ENCODE data around the gene CHMP4B.

CHMP4B gene

DNA sequence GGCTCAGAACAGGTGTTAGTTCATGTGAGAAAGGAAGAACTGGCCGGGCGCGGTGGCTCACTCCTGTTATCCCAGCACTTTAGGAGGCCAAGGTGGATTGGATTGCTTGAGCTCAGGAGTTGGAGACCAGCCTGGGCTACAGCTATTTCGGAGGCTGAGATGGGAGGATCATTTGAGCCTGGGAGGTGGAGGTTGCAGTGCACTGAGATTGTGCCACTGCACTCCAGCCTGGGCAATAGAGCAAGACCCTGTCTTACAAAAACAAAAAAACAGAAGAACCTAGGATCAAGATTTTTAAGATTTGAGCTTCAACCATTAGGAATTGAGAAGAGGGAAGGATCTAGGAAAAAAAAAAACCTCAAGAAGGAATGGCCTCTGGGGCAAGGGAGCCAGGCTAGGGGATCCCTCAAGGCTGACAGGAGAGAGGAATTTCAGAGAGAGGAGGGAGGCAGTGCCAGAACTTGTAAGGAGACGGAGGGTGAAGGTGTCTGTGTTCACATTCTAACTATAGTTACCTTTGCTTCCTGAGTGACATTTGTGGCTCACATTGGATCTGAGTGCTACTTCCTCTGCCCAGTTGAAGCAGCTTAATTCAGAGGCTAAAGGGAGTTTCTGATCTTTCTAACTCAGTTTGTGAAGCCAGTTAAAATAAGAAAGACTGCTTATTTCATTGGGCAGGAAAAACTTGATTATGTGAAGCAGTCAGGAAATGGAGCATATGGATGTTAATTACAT, 26.1 kb downstream of the CHMP4B start:
- Mint-ChIP-seq H3K36me3 (peaks cover 53% of the 10 kb centered on the region), H3K27ac (peak overlapping the region; percentile 91), H3K4me3 (no peak overlapping the region)

GRCh38 chr20:33838035-33838864, 27.1 kb downstream of the CHMP4B start:
- no peak for ATAC-seq
- Mint-ChIP-seq H3K4me1 (peaks cover 92% of the 10 kb centered on the region), H3K36me3 (peaks cover 44% of the 10 kb centered on the region), H3K27ac (peak overlapping the region; percentile 91), H3K4me3 (no peak overlapping the region), H3K9me3 (no peaks in the 10 kb centered on the region)
- no peak for DNase-seq (ENCODE audit: low spot score in 2 of 2)

More for the DNA sequence above, 26.1 kb downstream of the CHMP4B start:
- Mint-ChIP-seq H3K9me3 (no peaks in the 10 kb centered on the region), H3K4me1 (peaks cover 88% of the 10 kb centered on the region)
- DNase-seq (ENCODE audit: low spot score in 2 of 2) (no peak), ATAC-seq (no peak)

DNA sequence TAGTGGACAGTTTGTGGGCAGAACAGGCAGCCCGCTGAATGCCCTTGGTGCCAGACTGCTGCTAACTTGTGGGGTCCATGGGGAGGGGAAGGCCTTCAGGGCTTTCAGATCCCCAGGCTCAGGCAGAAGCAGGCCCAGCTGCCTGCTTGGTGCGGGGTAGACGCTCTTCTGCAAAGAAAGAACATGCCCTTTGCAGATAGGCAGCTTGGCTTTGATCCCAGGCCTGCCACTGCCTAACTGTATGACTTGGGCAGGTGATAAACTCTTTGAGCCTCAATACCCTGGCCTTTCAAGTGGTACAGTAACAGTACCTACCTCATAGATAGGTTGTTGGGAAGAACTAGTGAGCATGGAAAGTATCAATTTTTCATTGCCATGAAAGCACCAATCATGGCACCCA, 28.4 kb downstream of the CHMP4B start:
- no peak for DNase-seq (ENCODE audit: low spot score in 2 of 2)
- Mint-ChIP-seq H3K4me3 (no peak overlapping the region), H3K36me3 (peaks cover 33% of the 10 kb centered on the region), H3K4me1 (peaks cover 92% of the 10 kb centered on the region), H3K9me3 (no peaks in the 10 kb centered on the region), H3K27ac (peak overlapping the region; percentile 49)
- no peak for ATAC-seq

DNA sequence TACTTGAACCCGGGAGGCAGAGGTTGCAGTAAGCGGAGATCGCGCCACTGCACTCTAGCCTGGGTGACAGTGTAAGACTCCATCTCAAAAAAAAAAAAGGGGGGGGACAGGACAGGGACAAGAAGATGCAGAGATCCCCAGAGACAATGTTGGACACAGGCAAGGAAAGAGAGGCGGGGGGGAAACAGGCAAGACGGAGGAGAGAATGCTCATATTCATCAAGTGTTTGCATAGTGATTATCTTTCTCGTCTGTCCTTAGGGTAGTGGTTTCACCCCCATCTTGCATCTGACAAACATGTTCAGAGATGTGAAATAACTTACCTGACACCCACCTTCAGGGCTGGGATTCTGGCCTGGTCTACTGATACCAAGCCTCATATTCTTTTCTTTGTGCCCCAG, 29.0 kb downstream of the CHMP4B start:
- DNase-seq (ENCODE audit: low spot score in 2 of 2) (no peak), ATAC-seq (no peak)
- H3K9me3 Mint-ChIP-seq: no peaks in the 10 kb centered on the region
- no peak overlapping the region for H3K4me3 Mint-ChIP-seq
- H3K36me3 Mint-ChIP-seq: peaks cover 27% of the 10 kb centered on the region
- no peak overlapping the region for H3K27ac Mint-ChIP-seq
- H3K4me1 Mint-ChIP-seq: peaks cover 88% of the 10 kb centered on the region

DNA sequence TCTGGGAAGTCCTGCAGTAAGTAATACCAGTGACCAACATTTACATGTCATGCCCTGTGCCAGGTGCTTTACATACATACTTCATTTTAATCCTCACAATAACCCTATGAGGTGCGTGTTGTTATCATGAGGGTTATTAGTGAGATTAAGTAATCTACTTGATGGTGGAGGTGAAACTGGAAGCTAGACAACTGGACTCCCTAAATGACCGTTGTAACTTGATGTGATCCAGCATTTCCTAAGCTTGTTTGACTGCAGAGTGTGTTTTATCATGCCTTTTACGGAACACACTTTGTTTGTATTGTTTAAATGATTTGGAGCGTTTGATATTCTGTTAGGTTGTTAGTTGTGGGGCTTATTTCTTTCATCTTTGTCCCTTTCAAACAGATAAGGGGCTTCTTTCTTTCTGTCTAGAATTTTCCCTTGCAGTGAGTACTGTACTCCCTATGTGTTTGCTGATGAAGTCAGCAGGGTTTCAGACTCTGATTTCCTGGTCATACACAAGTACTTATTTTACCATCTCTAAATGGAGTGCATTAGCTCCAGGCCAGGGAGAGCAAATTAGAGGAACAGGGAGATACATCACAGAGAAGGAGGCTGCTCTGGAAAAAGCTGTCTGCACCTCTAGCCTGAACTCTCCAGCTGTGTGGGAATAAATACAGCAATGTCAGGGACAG, 29.7 kb downstream of the CHMP4B start:
- H3K27ac Mint-ChIP-seq: no peak overlapping the region
- ATAC-seq: no peak
- H3K4me1 Mint-ChIP-seq: peaks cover 88% of the 10 kb centered on the region
- no peak for DNase-seq (ENCODE audit: low spot score in 2 of 2)
- no peaks in the 10 kb centered on the region for H3K9me3 Mint-ChIP-seq
- peaks cover 20% of the 10 kb centered on the region for H3K36me3 Mint-ChIP-seq
- no peak overlapping the region for H3K4me3 Mint-ChIP-seq

GRCh38 chr20:33841436-33841799, 30.3 kb downstream of the CHMP4B start:
- peak overlapping the region; percentile 29 for H3K27ac Mint-ChIP-seq
- no peak overlapping the region for H3K4me3 Mint-ChIP-seq
- peaks cover 88% of the 10 kb centered on the region for H3K4me1 Mint-ChIP-seq
- DNase-seq (ENCODE audit: low spot score in 2 of 2) (no peak), ATAC-seq (no peak)
- H3K9me3 Mint-ChIP-seq: no peaks in the 10 kb centered on the region
- H3K36me3 Mint-ChIP-seq: peaks cover 15% of the 10 kb centered on the region

GRCh38 chr20:33842346-33842745, 31.2 kb downstream of the CHMP4B start:
- Mint-ChIP-seq H3K4me1 (peaks cover 88% of the 10 kb centered on the region), H3K36me3 (peaks cover 9% of the 10 kb centered on the region), H3K27ac (peak overlapping the region; percentile 29), H3K4me3 (no peak overlapping the region), H3K9me3 (no peaks in the 10 kb centered on the region)
- ATAC-seq (no peak), DNase-seq (ENCODE audit: low spot score in 2 of 2) (no peak)

DNA sequence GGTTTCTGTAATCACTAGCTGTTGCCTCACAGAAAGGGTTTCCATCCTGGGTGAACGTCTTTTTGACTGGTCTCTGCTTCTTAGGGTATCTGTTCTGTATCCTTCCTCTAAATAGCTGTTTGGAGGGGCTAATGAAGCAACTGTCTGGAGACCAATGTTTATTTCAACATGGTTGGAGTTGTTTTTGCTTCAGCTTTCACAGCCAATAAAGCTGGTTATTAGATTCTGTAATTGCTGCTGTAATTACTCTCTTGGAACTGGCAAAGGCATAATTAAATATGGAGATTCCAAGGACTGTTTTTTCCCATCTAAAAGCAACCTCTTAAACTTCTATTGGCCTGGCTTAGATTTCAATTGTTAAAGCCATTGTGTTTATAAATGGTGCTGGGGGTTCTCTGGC, 31.9 kb downstream of the CHMP4B start:
- H3K4me3 Mint-ChIP-seq: no peak overlapping the region
- no peaks in the 10 kb centered on the region for H3K9me3 Mint-ChIP-seq
- no peak for DNase-seq (ENCODE audit: low spot score in 2 of 2)
- ATAC-seq: no peak
- peaks cover 83% of the 10 kb centered on the region for H3K4me1 Mint-ChIP-seq
- peaks cover 10% of the 10 kb centered on the region for H3K36me3 Mint-ChIP-seq
- H3K27ac Mint-ChIP-seq: peak overlapping the region; percentile 29

DNA sequence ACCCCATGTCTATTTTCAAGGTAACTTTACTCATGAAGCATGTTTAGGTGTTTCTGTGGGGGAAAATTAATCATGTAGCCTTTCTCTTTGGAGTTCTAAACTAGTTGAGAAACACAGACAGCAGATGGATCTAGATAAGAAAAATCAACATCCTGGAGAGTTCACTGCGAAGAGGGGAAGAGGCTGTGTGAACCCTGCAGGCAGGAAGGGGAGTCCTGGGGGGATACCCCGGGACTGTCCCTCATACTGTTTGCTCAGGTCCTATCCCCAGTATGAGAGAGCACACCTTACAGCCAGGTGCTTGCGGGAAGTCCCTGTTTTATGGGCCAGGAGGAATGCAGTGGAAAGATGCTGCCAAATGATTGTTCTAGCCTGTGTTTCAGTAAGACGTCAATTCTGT, 32.7 kb downstream of the CHMP4B start:
- Mint-ChIP-seq H3K27ac (peak overlapping the region; percentile 29), H3K4me3 (no peak overlapping the region), H3K36me3 (peaks cover 17% of the 10 kb centered on the region), H3K4me1 (peaks cover 75% of the 10 kb centered on the region), H3K9me3 (no peaks in the 10 kb centered on the region)
- DNase-seq (ENCODE audit: low spot score in 2 of 2) (no peak), ATAC-seq (peak; percentile 45)

- H3K36me3 Mint-ChIP-seq: peaks cover 32% of the 10 kb centered on the region
- no peak for ATAC-seq
- H3K9me3 Mint-ChIP-seq: no peaks in the 10 kb centered on the region
- peaks cover 62% of the 10 kb centered on the region for H3K4me1 Mint-ChIP-seq
- H3K4me3 Mint-ChIP-seq: no peak overlapping the region
- H3K27ac Mint-ChIP-seq: peak overlapping the region; percentile 75
- no peak for DNase-seq (ENCODE audit: low spot score in 2 of 2)
Measured at GRCh38 chr20:33846291-33846935, 35.3 kb downstream of the CHMP4B start.

DNA sequence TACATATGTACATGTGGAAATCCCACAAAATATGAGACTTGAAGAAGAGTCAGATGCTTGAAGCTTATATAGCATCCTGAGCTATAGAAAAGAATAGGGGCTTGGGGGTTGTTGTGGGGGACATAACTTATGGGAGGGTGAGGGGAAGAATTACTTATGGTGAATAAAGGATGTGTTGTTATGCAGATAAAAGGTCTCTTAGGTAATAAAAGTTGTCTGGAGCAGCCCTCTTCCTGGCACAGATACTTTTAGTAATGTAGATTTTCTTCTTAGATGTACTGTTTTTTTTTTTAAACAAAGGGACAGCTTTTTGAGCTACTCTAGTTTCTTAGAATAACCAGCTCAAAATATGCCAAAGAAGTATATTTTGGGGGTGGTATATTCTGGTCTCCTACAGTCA, 35.9 kb downstream of the CHMP4B start:
- no peak for ATAC-seq
- Mint-ChIP-seq H3K4me1 (peaks cover 56% of the 10 kb centered on the region), H3K27ac (peak overlapping the region; percentile 75), H3K9me3 (no peaks in the 10 kb centered on the region), H3K36me3 (peaks cover 38% of the 10 kb centered on the region), H3K4me3 (no peak overlapping the region)
- DNase-seq (ENCODE audit: low spot score in 2 of 2): no peak

GRCh38 chr20:33848391-33848790, 37.2 kb downstream of the CHMP4B start:
- peaks cover 52% of the 10 kb centered on the region for H3K36me3 Mint-ChIP-seq
- no peaks in the 10 kb centered on the region for H3K9me3 Mint-ChIP-seq
- DNase-seq (ENCODE audit: low spot score in 2 of 2) (no peak), ATAC-seq (no peak)
- H3K4me1 Mint-ChIP-seq: peaks cover 58% of the 10 kb centered on the region
- peak overlapping the region; percentile 48 for H3K27ac Mint-ChIP-seq
- no peak overlapping the region for H3K4me3 Mint-ChIP-seq

DNA sequence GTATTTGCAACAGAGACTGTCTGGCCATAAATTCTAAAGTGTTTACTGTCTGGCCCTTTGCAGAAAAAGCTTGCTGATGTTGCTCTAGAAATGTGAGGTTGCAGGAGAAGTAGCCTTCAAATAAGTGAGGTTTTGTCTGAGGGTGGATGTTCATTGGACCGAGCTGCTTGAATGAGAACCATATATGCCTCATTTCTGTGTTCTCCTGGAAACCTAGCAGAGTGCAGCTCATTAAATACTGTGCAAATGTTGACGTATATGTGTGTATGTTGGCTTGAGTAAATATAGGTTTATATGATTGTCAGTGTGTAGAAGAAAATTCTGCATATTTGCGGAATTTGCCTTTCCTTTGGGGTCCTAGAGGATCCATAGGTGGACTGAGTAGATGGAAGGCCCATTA, 39.0 kb downstream of the CHMP4B start:
- DNase-seq (ENCODE audit: low spot score in 2 of 2): no peak
- H3K4me3 Mint-ChIP-seq: no peak overlapping the region
- peak overlapping the region; percentile 40 for H3K27ac Mint-ChIP-seq
- H3K36me3 Mint-ChIP-seq: peaks cover 67% of the 10 kb centered on the region
- ATAC-seq: no peak
- H3K4me1 Mint-ChIP-seq: peaks cover 48% of the 10 kb centered on the region
- no peaks in the 10 kb centered on the region for H3K9me3 Mint-ChIP-seq

GRCh38 chr20:33851842-33852466, 40.8 kb downstream of the CHMP4B start:
- Mint-ChIP-seq H3K9me3 (no peaks in the 10 kb centered on the region), H3K4me3 (no peak overlapping the region), H3K36me3 (peaks cover 80% of the 10 kb centered on the region), H3K4me1 (peaks cover 31% of the 10 kb centered on the region), H3K27ac (no peak overlapping the region)
- ATAC-seq: no peak
- no peak for DNase-seq (ENCODE audit: low spot score in 2 of 2)

All from stimulated activated effector memory CD8-positive, alpha-beta T cell treated with anti-CD3 and anti-CD28 coated beads, Interleukin-12 subunit alpha, Interleukin-12 subunit beta, amount 100 ng/mL, for 72 hours (primary cell).